Measurements from ENCODE around the gene TRIM65. TPM values are rescaled to one million over a fixed set of nuclear protein-coding genes. Genes with fewer than 3 reads are reported as not detected.

The TRIM65 gene
- total and polyA plus RNA-seq, 4 donors, result 11.7 to 24.8 (median 18.1) TPM

GRCh38 chr17:75931062-75931461, 34.3 kb upstream of the TRIM65 start:
- 93% methylated on average over 3 of the region's 4 CpGs for WGBS (ENCODE audit: insufficient coverage)
- H3K4me3 ChIP-seq (ENCODE audit: low read depth, low read length), result no peak overlapping the region
- peaks cover 31% of the 10 kb centered on the region for H3K36me3 ChIP-seq (ENCODE audit: control insufficient read depth, insufficient read depth, low read length)
- H3K9me3 ChIP-seq (ENCODE audit: control insufficient read depth, insufficient read depth, low read length), result no peaks in the 10 kb centered on the region
- H3K4me1 ChIP-seq (ENCODE audit: control insufficient read depth, insufficient read depth, low read length), result no peaks in the 10 kb centered on the region
- no peaks in the 10 kb centered on the region for H3K27me3 ChIP-seq (ENCODE audit: control insufficient read depth, insufficient read depth, low read length)
- DNase-seq (ENCODE audit: low read depth in 4 of 6, low spot score in 6 of 6), result no peak
- no peak overlapping the region for H3K27ac ChIP-seq (ENCODE audit: low read depth, low read length)

DNA sequence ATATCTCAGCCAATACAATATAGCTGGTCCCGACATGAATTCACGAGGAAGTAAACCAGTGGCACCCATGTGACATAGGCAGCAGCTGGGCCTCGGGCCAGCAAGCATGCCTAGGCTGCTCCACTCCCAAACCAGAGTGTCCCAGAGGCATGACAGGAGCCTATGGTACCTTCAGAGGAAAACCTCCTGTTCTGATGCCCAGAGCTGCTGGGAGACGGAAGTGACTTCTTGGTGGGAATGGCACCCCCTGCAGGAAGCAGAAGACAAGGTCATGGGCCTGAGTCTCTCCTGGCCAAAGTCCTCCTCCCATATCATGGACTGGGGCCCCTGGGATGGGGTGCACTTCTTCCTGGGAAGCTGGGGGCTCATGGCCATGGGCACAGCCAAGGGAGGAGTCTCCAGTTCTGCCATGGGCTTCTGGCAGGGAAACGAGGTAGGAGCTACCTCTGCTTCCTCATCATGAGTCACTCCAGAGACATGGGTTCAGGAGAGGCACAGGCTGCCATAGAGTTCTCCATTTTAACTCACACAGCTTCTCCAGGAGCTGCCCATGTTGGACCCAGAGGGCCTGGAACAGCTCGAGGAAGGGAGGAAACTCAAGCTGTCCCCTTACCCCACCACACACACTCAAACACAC, 30.7 kb upstream of the TRIM65 start:
- no peaks in the 10 kb centered on the region for H3K4me1 ChIP-seq (ENCODE audit: control insufficient read depth, insufficient read depth, low read length)
- H3K9me3 ChIP-seq (ENCODE audit: control insufficient read depth, insufficient read depth, low read length), result no peaks in the 10 kb centered on the region
- 79% methylated on average over 6 of the region's 6 CpGs for WGBS (ENCODE audit: insufficient coverage)
- no peak for DNase-seq (ENCODE audit: low read depth in 4 of 6, low spot score in 6 of 6)
- no peak overlapping the region for H3K27ac ChIP-seq (ENCODE audit: low read depth, low read length)
- peaks cover 58% of the 10 kb centered on the region for H3K36me3 ChIP-seq (ENCODE audit: control insufficient read depth, insufficient read depth, low read length)
- no peaks in the 10 kb centered on the region for H3K27me3 ChIP-seq (ENCODE audit: control insufficient read depth, insufficient read depth, low read length)
- H3K4me3 ChIP-seq (ENCODE audit: low read depth, low read length), result no peak overlapping the region

GRCh38 chr17:75926456-75926855, 29.7 kb upstream of the TRIM65 start:
- Histone ChIP-seq H3K4me1 (ENCODE audit: control insufficient read depth, insufficient read depth, low read length) (no peaks in the 10 kb centered on the region), H3K9me3 (ENCODE audit: control insufficient read depth, insufficient read depth, low read length) (no peaks in the 10 kb centered on the region), H3K27ac (ENCODE audit: low read depth, low read length) (no peak overlapping the region), H3K36me3 (ENCODE audit: control insufficient read depth, insufficient read depth, low read length) (peaks cover 63% of the 10 kb centered on the region), H3K27me3 (ENCODE audit: control insufficient read depth, insufficient read depth, low read length) (no peaks in the 10 kb centered on the region), H3K4me3 (ENCODE audit: low read depth, low read length) (no peak overlapping the region)
- DNase-seq (ENCODE audit: low read depth in 4 of 6, low spot score in 6 of 6), result no peak
- 92% methylated on average over 2 of the region's 4 CpGs for WGBS (ENCODE audit: insufficient coverage)

DNA sequence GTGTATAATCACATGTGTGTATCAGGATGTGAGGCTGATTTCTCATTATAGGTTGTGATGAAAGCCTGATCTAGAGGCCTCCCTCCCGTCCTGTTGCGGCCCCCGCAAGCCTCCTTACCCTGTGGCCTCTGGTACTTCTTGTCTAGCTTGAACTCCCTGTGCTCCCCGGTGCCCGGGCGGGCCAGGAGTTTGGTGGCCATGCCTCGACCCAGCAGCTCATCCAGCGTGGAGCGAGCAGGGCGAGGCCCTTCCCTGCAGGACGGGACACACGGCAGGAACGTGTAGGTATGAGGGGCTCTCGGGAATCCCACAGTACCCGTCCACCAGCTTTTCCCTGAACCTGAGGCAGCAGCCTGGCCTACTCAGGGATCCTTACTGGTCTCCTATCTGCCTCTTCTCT, 29.2 kb upstream of the TRIM65 start:
- WGBS (ENCODE audit: insufficient coverage), result 93% methylated on average over 15 of the region's 15 CpGs
- H3K36me3 ChIP-seq (ENCODE audit: control insufficient read depth, insufficient read depth, low read length), result peaks cover 65% of the 10 kb centered on the region

DNA sequence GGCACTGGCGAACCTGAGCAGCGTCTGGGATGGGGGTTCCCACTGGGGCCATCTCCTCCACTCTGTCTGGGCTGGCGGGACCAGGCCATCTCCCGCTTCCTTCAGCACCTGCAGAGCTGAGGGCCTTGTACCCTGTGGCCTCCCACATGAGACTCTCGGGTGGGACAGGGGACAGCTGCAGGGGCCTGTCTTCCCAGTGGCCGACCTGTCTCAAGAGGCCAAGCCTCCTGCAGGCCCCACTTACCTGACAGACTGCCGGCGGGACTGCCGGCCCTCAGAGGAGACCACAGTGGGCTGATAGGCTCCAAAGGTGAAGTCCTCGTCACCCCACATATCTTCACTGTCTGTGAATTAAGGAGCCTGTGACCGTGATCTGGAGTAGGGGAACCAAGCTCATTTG, 28.4 kb upstream of the TRIM65 start:
- no peak for DNase-seq (ENCODE audit: low read depth in 4 of 6, low spot score in 6 of 6)
- Histone ChIP-seq H3K4me1 (ENCODE audit: control insufficient read depth, insufficient read depth, low read length) (no peaks in the 10 kb centered on the region), H3K27me3 (ENCODE audit: control insufficient read depth, insufficient read depth, low read length) (no peaks in the 10 kb centered on the region), H3K27ac (ENCODE audit: low read depth, low read length) (no peak overlapping the region), H3K36me3 (ENCODE audit: control insufficient read depth, insufficient read depth, low read length) (peaks cover 71% of the 10 kb centered on the region), H3K9me3 (ENCODE audit: control insufficient read depth, insufficient read depth, low read length) (no peaks in the 10 kb centered on the region), H3K4me3 (ENCODE audit: low read depth, low read length) (no peak overlapping the region)
- 93% methylated on average over 9 of the region's 11 CpGs for WGBS (ENCODE audit: insufficient coverage)

More for the DNA sequence above, 29.2 kb upstream of the TRIM65 start:
- Histone ChIP-seq H3K4me1 (ENCODE audit: control insufficient read depth, insufficient read depth, low read length) (no peaks in the 10 kb centered on the region), H3K4me3 (ENCODE audit: low read depth, low read length) (no peak overlapping the region), H3K9me3 (ENCODE audit: control insufficient read depth, insufficient read depth, low read length) (no peaks in the 10 kb centered on the region), H3K27me3 (ENCODE audit: control insufficient read depth, insufficient read depth, low read length) (no peaks in the 10 kb centered on the region), H3K27ac (ENCODE audit: low read depth, low read length) (no peak overlapping the region)
- no peak for DNase-seq (ENCODE audit: low read depth in 4 of 6, low spot score in 6 of 6)

GRCh38 chr17:75922963-75923874, 26.5 kb upstream of the TRIM65 start:
- WGBS (ENCODE audit: insufficient coverage), result 93% methylated on average over 18 of the region's 19 CpGs
- no peak overlapping the region for H3K4me3 ChIP-seq (ENCODE audit: low read depth, low read length)
- no peaks in the 10 kb centered on the region for H3K9me3 ChIP-seq (ENCODE audit: control insufficient read depth, insufficient read depth, low read length)
- peaks cover 80% of the 10 kb centered on the region for H3K36me3 ChIP-seq (ENCODE audit: control insufficient read depth, insufficient read depth, low read length)
- no peaks in the 10 kb centered on the region for H3K27me3 ChIP-seq (ENCODE audit: control insufficient read depth, insufficient read depth, low read length)
- no peak for DNase-seq (ENCODE audit: low read depth in 4 of 6, low spot score in 6 of 6)
- H3K27ac ChIP-seq (ENCODE audit: low read depth, low read length), result no peak overlapping the region
- no peaks in the 10 kb centered on the region for H3K4me1 ChIP-seq (ENCODE audit: control insufficient read depth, insufficient read depth, low read length)

- 89% methylated on average over 18 of the region's 18 CpGs for WGBS (ENCODE audit: insufficient coverage)
- no peak for DNase-seq (ENCODE audit: low read depth in 4 of 6, low spot score in 6 of 6)
- Histone ChIP-seq H3K36me3 (ENCODE audit: control insufficient read depth, insufficient read depth, low read length) (peaks cover 84% of the 10 kb centered on the region), H3K4me1 (ENCODE audit: control insufficient read depth, insufficient read depth, low read length) (no peaks in the 10 kb centered on the region), H3K9me3 (ENCODE audit: control insufficient read depth, insufficient read depth, low read length) (no peaks in the 10 kb centered on the region), H3K4me3 (ENCODE audit: low read depth, low read length) (no peak overlapping the region), H3K27me3 (ENCODE audit: control insufficient read depth, insufficient read depth, low read length) (no peaks in the 10 kb centered on the region), H3K27ac (ENCODE audit: low read depth, low read length) (no peak overlapping the region)
These were observed 25.6 kb upstream of the TRIM65 start for GRCh38 chr17:75922173-75922961.

- Histone ChIP-seq H3K4me3 (ENCODE audit: low read depth, low read length) (no peak overlapping the region), H3K9me3 (ENCODE audit: control insufficient read depth, insufficient read depth, low read length) (no peaks in the 10 kb centered on the region), H3K27ac (ENCODE audit: low read depth, low read length) (no peak overlapping the region), H3K4me1 (ENCODE audit: control insufficient read depth, insufficient read depth, low read length) (no peaks in the 10 kb centered on the region), H3K27me3 (ENCODE audit: control insufficient read depth, insufficient read depth, low read length) (no peaks in the 10 kb centered on the region), H3K36me3 (ENCODE audit: control insufficient read depth, insufficient read depth, low read length) (peaks cover 81% of the 10 kb centered on the region)
- 98% methylated on average over 15 of the region's 15 CpGs for WGBS (ENCODE audit: insufficient coverage)
- no peak for DNase-seq (ENCODE audit: low read depth in 4 of 6, low spot score in 6 of 6)
These were observed 24.8 kb upstream of the TRIM65 start for GRCh38 chr17:75921596-75921995.

- no peaks in the 10 kb centered on the region for H3K4me1 ChIP-seq (ENCODE audit: control insufficient read depth, insufficient read depth, low read length)
- H3K27ac ChIP-seq (ENCODE audit: low read depth, low read length), result no peak overlapping the region
- WGBS (ENCODE audit: insufficient coverage), result 87% methylated on average over 10 of the region's 11 CpGs
- H3K27me3 ChIP-seq (ENCODE audit: control insufficient read depth, insufficient read depth, low read length), result no peaks in the 10 kb centered on the region
- no peaks in the 10 kb centered on the region for H3K9me3 ChIP-seq (ENCODE audit: control insufficient read depth, insufficient read depth, low read length)
- H3K4me3 ChIP-seq (ENCODE audit: low read depth, low read length), result no peak overlapping the region
- DNase-seq (ENCODE audit: low read depth in 4 of 6, low spot score in 6 of 6), result no peak
- peaks cover 74% of the 10 kb centered on the region for H3K36me3 ChIP-seq (ENCODE audit: control insufficient read depth, insufficient read depth, low read length)
These were observed 23.4 kb upstream of the TRIM65 start for GRCh38 chr17:75920045-75920560.
